Glomerular visceral epithelial cell (primary cell): Measurements from ENCODE around the gene USP44.

Source experiments
- DNase-seq: peaks from one replicate; pipeline ENCODE4 v3.0.0-alpha.2; 2016; ENCODE audit errors: extremely low spot score

USP44 gene

GRCh38 chr12:95548539-95549391 lies 2.5 kb downstream of the USP44 start:
- DNase-seq: peak; percentile 32

DNA sequence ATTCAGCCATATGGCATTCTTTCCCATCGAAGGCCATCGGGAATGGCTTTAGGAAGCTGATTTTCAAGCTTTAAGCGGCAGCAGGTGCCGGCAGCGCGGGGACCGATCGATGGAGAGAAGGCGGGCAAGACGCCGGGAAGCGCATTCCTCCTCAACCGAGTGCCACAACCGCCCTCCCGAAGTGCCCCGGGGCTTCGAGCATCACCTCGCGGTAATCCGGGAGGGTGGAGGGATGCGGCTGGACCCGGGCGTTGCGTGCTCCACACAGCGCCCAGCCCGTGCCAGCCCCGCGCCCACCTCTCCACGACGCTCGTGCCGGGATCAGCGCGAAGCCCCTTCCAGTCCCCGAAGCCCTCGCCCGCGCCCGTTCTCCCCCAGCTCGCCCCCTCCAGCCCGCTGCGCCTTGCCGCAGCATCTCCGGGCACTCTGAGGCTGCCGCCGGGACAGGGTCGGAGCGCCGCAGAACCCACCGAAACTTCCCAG lies 3.2 kb downstream of the USP44 start:
- peak; percentile 12 for DNase-seq

DNA sequence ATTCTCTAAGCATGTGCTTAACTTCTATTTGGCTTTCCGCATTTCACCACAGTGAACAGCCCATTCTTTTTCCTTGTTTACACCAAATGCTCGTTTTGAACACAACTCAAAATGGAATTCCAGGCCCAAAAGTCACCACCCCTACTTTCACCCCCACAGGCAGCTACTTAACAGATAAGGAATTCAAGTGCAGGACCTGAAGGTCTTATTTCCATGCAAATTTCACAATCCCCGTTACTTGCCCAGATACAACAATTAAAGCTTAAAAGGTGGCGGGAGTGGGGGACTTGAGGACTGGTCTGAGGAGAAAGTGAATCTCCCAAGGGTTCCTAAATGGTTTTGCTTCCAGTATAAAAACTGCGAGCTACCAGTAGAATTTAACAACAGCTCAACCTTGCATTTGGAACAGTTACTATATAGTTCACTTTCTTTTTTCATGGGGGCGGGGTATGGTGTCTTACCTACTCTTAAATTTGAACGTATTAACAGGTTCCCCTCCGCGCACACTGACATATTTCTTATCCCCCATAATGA lies 3.7 kb downstream of the USP44 start:
- no peak for DNase-seq

DNA sequence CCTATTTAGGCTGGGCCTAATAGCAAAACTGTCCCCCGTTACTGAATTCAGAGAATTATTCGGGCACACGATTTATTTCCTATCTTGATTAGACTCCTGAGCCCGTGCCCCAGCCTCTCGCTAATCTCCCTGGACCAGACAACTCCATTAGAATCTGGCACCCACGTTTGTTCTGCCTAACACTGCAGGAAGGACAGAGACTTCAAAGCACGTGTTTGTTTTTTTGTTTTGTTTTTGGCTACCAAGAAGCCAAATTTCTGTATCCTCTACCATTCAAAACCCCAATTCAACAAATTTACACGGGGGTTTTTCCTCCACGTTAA lies 4.8 kb downstream of the USP44 start:
- no peak for DNase-seq

DNA sequence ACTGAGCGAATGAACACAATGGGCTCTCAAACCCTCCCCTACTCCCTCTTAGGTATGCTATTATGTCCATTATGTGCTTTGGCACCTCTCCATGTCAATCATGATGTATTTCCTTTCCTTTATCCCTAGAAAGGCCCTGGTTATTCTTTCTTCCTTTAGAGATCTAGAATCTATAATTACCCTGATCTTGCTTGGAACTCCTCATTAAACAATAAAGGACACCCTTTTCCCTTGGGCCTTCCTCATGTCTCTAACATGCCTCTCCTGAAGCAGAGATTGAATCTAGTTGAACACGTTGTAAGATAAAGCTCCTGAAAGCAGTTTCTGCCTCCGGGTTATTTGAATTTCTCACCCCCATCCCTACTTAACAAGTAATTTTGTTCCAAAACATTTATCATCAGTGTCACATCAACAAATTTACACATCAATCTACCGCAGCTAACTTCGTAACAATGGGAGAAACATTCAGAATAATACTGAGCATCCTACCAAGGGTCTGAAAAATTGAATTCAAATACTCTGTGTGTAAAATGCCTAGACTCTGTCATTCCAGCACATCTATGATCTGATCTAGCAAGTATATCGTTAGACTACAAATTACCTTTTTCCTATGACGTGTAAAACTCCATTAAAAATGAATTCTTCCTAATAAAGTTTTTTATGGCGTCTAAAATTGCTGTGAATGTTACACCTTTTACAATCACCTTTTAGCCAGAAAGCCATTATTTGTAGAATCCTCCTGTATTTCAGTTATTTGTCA lies 5.4 kb downstream of the USP44 start:
- no peak for DNase-seq

GRCh38 chr12:95545303-95545702 lies 6.0 kb downstream of the USP44 start:
- DNase-seq: no peak

GRCh38 chr12:95544756-95545155 lies 6.5 kb downstream of the USP44 start:
- no peak for DNase-seq

DNA sequence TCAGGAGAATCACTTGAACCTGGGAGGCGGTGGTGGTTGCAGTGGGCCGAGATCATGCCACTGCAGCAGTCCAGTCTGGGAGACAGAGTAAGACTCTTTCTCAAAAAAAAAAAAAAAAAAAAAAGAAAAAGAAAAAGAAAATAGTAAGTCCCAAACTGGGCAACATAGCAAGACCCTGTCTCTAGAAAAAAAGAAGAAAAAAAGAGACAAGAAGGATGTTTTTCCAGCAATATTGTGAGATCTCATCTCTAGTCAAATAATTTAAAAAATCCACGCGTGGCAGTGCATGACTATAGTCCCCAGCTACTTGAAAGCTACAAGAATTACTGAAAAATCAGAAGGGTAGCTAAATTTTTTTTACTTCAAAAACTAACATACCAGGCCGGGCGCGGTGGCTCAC lies 8.0 kb downstream of the USP44 start:
- DNase-seq: no peak

DNA sequence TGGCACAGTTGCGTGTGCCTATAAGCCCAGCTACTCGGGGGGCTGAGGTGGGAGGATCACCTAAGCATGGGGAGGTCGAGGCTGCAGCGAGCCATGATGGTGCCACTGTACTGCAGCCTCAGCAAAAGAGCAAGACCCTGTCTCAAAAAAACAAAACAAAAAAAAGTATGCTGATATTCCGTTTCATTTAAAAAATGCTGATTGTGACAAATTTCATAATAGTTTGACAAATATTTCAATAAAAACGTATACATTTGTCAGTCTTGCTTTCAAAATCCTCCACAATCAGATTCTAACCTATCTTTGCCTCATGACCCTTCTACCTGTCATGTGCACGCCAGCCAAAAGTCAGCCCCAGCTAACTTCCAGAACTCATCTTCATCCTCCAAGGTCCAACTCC lies 9.8 kb downstream of the USP44 start:
- no peak for DNase-seq

DNA sequence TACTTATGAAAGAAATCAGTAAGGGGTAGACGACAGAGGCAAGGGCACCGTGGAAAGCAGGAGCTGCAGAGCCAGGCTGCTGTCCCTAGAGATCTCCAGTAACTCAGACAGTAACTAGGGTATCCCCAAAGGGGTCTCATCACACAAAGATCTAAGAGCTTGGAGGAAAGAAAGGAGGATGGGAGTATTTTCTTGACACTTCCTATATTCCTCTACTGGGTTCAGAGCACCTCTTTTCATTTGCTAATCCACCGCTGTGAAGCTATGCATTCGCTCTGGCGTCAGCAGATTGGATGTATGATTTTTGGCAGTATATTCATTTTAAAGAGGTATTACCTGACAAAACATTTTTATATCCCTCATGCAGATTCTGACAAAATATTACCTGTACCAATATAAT lies 12.6 kb downstream of the USP44 start:
- DNase-seq: no peak

DNA sequence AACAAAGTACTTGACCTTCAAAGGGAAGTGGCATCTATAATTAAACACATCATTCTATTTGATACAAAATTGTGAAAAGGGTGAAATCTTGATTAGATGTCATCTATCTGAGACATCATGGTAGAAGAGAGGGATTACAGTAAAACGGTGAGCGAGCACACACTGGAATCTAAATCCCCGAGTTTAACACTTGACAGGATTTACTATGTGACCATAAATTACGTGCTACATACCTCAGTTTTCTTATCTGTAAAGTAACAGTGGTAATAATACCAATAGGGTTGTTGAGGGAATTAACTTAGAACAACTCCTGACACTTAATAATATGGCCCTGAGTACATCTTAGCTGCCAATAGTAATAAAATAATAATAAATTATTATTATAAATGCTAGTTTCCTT lies 13.3 kb downstream of the USP44 start:
- DNase-seq: no peak

GRCh38 chr12:95533985-95534384 lies 17.3 kb downstream of the USP44 start:
- DNase-seq: no peak

DNA sequence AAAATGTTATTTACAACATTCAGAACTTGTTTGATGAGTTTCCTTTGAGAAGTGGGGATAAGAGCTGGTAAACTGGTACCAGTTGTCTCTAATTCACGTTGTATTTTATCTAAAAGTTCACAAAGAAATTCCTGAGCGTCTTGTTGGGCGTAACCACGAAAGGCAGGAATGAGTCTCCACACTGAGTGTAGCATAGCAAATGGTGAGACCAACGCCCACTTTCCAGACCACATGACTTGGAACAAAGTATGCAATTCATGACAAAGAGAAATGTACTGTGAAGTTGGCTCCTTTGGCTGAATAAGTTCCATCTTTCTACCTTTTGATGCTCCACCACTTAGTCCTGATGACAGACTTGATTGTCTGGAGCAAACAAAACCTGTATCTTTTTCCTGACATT lies 18.4 kb downstream of the USP44 start:
- DNase-seq: peak; percentile 9

DNA sequence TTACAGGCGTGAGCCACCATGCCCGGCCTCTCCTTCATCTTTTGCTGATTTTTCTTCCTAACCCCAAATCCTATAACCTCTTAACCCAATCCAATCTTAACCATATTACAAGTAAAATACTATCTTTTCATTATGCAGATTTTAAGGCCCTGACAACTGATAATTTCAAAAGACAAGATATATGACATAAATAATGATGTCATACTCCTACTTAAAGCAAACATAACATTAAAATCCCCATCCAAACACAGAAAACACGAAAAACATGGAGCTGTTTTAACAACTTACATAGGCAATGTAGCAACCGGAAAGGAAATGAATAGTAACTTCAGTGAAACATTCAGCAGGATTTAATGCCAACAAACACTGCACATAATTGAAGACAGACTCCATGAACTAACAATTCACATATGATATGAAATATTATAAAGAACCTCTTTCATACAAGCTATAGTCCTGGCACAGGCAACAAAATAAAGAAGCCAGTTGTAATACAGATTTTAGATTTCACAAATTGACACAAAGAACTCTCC lies 21.5 kb downstream of the USP44 start:
- no peak for DNase-seq

DNA sequence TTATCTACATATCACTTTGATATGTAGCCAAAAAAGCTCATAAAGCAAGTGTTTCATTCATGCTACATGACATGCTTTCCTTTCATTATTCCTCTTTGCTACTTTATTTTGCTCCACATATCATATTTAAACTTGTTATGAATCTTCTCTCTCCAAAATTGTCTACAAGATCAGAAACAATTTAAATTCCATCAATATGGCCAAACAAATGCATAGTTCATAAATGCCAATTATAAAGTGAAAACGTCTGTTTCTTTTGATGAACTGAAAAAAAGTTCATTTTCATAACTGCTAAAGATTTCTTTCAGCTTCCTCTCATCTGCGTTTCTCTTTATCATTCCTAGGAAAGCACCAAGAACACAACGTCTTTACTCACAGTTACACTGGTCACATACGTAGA lies 22.8 kb downstream of the USP44 start:
- DNase-seq: no peak

DNA sequence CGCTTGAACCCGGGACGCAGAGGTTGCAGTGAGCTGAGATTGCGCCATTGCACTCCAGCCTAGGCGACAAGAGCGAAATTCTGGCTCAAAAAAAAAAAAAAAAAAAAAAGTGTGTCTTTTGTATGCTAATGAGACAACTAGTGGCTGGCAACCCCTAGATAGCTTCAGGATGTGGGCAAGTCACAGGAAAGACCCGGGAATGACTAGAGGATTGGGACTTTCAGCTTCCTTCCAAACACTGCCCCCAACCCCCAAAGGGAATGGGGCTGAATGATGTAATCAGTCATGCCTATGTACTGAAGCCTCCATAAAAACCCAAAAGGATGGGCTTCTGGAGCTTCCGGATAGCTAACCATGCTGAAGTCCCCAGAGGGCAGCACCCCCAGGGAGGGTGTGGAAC lies 28.6 kb downstream of the USP44 start:
- DNase-seq: no peak

DNA sequence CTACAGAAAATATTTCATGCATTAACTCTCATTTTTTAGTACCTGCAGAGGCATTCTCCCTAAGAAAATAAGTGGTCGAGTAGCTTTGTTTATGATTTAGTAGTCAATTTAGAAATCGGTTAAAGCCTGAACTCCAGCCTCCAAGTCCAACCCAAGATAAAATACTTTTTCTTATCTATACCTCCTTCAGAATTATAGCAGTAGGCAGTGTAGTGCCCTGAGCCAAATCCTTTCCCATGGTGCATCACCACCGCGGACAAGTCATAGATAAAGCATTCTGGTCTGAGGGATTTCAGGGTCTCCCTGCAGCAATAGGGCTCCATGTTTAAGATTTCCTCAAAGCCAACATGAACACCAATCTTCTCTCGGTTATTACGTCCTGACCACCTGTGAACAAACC lies 30.5 kb downstream of the USP44 start:
- DNase-seq: no peak

DNA sequence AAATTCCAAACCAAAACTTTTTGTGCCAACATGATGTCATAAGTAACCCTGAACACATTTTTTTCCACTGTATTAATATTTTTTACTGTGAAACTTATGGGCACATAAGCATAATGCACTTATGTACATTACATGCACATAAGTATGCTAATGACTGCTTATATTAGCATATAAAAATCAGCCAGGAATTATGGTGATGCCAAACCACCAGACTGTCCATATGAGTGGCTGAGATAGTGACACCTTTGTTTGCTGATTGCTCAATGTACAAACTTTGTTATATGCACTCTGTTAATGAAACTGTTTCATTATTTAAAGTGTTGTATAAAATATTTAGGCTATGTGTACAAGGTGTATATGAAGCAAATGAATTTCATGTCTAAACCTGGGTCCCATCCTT lies 32.3 kb downstream of the USP44 start:
- DNase-seq: no peak

GRCh38 chr12:95517246-95517645 lies 34.0 kb downstream of the USP44 start:
- no peak for DNase-seq

DNA sequence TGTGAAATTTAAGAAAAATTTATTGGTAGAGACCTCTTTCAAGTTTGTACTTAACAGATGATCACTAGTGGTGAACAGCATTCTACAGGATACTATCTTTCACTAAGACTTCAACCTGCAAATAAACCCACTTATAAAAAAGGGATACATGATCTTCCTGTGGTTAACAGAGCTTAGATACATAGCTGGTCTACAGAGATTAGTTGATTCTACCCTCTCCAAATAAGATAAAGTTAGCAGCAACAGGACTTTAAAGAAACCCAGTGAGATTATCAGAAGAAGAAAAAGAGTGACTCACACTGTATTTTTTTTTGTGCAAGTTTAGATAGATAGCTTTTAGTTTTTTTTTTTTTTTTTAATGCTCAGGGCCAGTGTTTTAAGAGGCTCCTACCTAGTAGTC lies 34.5 kb downstream of the USP44 start:
- DNase-seq: no peak

- DNase-seq: no peak
These were observed 36.1 kb downstream of the USP44 start for GRCh38 chr12:95515197-95515596.

- no peak for DNase-seq
These were observed 37.7 kb downstream of the USP44 start for GRCh38 chr12:95513599-95513998.

DNA sequence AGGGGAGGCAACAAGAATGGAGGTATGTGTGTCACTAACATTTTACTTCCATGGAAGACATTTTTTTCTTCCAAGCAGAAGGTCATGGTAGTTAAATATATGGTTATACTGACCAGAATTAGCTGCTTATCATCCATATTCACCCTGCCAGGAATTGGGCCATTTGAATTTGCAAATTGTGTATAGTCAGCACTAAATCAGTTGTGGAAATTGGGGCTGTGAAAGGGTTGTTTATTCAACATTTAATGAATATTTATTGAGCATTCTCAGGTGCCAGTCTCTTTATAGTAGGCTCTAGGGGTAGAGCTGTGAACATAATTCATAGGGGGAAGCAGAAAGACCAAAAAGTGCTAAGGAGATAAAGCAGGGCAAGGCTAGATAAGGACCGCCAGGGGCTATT lies 39.3 kb downstream of the USP44 start:
- DNase-seq: no peak
